HepG2 (cell line): ENCODE data around the gene RPL5. TPM values are rescaled to one million over a fixed set of nuclear protein-coding genes. Genes with fewer than 3 reads are reported as not detected.

Experiments
- AFF4 ChIP-seq: sonication (generic); formaldehyde crosslinking; IDR thresholded peaks from 2 replicates; pipeline ENCODE4 v1.4.0; 2020; ENCODE audit warnings: missing genetic modification reagents
- AHDC1 ChIP-seq: sonication (generic); formaldehyde crosslinking; IDR thresholded peaks from 2 replicates; pipeline ENCODE4 v1.5.1; 2020; ENCODE audit warnings: mild to moderate bottlenecking, missing genetic modification reagents, borderline replicate concordance
- BORCS8-MEF2B ChIP-seq: sonication (generic); formaldehyde crosslinking; IDR thresholded peaks from 2 replicates; pipeline ENCODE4 v1.8.0; 2022; ENCODE audit warnings: mild to moderate bottlenecking, missing genetic modification reagents
- GATA4 ChIP-seq: sonication (generic); IDR thresholded peaks from 2 replicates; pipeline ENCODE4 v1.6.1; 2016; ENCODE audit warnings: antibody characterized with exemption, low read depth, borderline replicate concordance
- IRF9 ChIP-seq: sonication (generic); formaldehyde crosslinking; IDR thresholded peaks from 2 replicates; pipeline ENCODE4 v1.8.0; 2022; ENCODE audit warnings: missing genetic modification reagents, mild to moderate bottlenecking, borderline replicate concordance
- KLF6 ChIP-seq: IDR thresholded peaks from 2 replicates; pipeline ENCODE4 v1.8.0; 2016; ENCODE audit warnings: missing biosample characterization, missing genetic modification reagents
- ZEB1 ChIP-seq: IDR thresholded peaks from 2 replicates; pipeline ENCODE4 v1.6.1; 2012; ENCODE audit warnings: mild to moderate bottlenecking, low read depth, inconsistent platforms; ENCODE audit not compliant: insufficient replicate concordance
- ZFP36 ChIP-seq: fragments of 150-350 bp; IDR thresholded peaks from 2 replicates; pipeline ENCODE4 v1.6.1; 2018; ENCODE audit warnings: borderline replicate concordance, low read length, low read depth; ENCODE audit not compliant: partially characterized antibody
- ZNF431 ChIP-seq: sonication (generic); formaldehyde crosslinking; IDR thresholded peaks from 2 replicates; pipeline ENCODE4 v1.9.0; 2022; ENCODE audit warnings: missing genetic modification reagents, low read depth, mild to moderate bottlenecking, borderline replicate concordance
- ZNF530 ChIP-seq: sonication (generic); formaldehyde crosslinking; IDR thresholded peaks from 2 replicates; pipeline ENCODE4 v1.5.0; 2020; ENCODE audit warnings: low read depth, mild to moderate bottlenecking, missing genetic modification reagents
- ZNF720 ChIP-seq: sonication (generic); formaldehyde crosslinking; IDR thresholded peaks from 2 replicates; pipeline ENCODE4 v1.4.0; 2020; ENCODE audit warnings: missing genetic modification reagents
- ZNF790 ChIP-seq: sonication (generic); formaldehyde crosslinking; IDR thresholded peaks from 2 replicates; pipeline ENCODE4 v1.8.0; 2022; ENCODE audit warnings: missing genetic modification reagents, mild to moderate bottlenecking, borderline replicate concordance
- ZXDC ChIP-seq: sonication (generic); formaldehyde crosslinking; IDR thresholded peaks from 2 replicates; pipeline ENCODE4 v1.5.0; 2020; ENCODE audit warnings: mild to moderate bottlenecking, missing genetic modification reagents
- polyA plus RNA-seq, 8 experiments: library from polyadenylated mRNA; depleted of rRNA in 3 of 8; stranded (reverse) in 7 of 8; unstranded in 1 of 8; fragments of >200 nt; fragmentation: Illumina TruSeq in 4 of 8; extraction: Trizol in 4 of 8; gene quantifications; 2 replicates each; pipeline versions ENCODE4 v1.2.1 to v1.2.3, GENCODE V29; 2011 to 2016; ENCODE audit warnings: low read depth in 4 of 8, missing spikeins in 1 of 8, mixed read lengths in 1 of 8; ENCODE audit not compliant: insufficient read depth in 1 of 8
- total RNA-seq, 5 experiments: library from RNA; depleted of rRNA; stranded (reverse); fragments of >200 nt; fragmentation: Illumina TruSeq; extraction: Trizol; gene quantifications; 2 replicates each; pipeline ENCODE4 v1.2.3, GENCODE V29; 2016; ENCODE audit warnings: low read depth in 1 of 5

RPL5 gene
- total and polyA plus RNA-seq, 2 of the 13 experiments (the other 11 are each of a cell fraction or from before 2014, with no cell fraction given), result 2,304 to 2,520 TPM

GRCh38 chr1:92831762-92832536 lies at the start of gene RPL5 (continued):
- peak; percentile 95; the same call in 1 of the 2 replicates for TF ChIP-seq ZNF790 (CRISPR knock-in tag)
- peak; percentile 93; the same call in 1 of the 2 replicates for TF ChIP-seq IRF9 (CRISPR knock-in tag)
- TF ChIP-seq BORCS8-MEF2B, result peak; percentile 98
- TF ChIP-seq AHDC1, result peak; percentile 60; the same call in 1 of the 2 replicates
- no peak for TF ChIP-seq AFF4 (CRISPR knock-in tag)
- TF ChIP-seq ZFP36, result no peak
- TF ChIP-seq GATA4, result peak; percentile 78; the same call in 1 of the 2 replicates
- no peak for TF ChIP-seq ZEB1
- peak; percentile 95 for TF ChIP-seq KLF6
- no peak for TF ChIP-seq ZNF720 (CRISPR knock-in tag)
- TF ChIP-seq ZXDC, result peak; percentile 94
- TF ChIP-seq ZNF431 (CRISPR knock-in tag), result peak; percentile 74; the same call in 1 of the 2 replicates
- TF ChIP-seq ZNF530, result 0 out of 2 replicates have a peak, but pooled peaks have one; percentile 80
